Omental fat pad (tissue), 4 donors: ENCODE data around the gene MARK1. TPM values are rescaled to one million over a fixed set of nuclear protein-coding genes. Genes with fewer than 3 reads are reported as not detected.

Experiments
- ATAC-seq: fragments of 150-250 bp; one replicate; pipeline ENCODE4 v1.9.1; 2016; ENCODE audit warnings: mild to moderate bottlenecking, moderate library complexity; ENCODE audit not compliant: low FRiP score
- DNase-seq: peaks from one replicate; pipeline ENCODE4 v3.0.0-alpha.2; 2019; ENCODE audit warnings: low spot score
- small RNA-seq: library from RNA; depleted of rRNA; stranded (forward); fragments of <200 nt; gene quantifications from one replicate; pipeline ENCODE3, GENCODE V24; 2016
- total RNA-seq, 4 donors: library from RNA; depleted of rRNA; stranded (reverse); fragments of >200 nt; gene quantifications; one replicate each; pipeline ENCODE4 v1.1.0, GENCODE V29; 2016
- TF ChIP-seq, protein P1 (sequence below), 3 donors: fragments of 450-650 bp; IDR thresholded peaks; one replicate each; pipeline ENCODE4 v1.5.1; 2016 to 2017; ENCODE audit warnings: antibody characterized with exemption in 3 of 3, mild to moderate bottlenecking in 3 of 3, moderate library complexity in 2 of 3

Gene MARK1
- total RNA-seq, 4 donors from 2014 or later, result 7.7 to 24.4 (median 9.0) TPM

DNA sequence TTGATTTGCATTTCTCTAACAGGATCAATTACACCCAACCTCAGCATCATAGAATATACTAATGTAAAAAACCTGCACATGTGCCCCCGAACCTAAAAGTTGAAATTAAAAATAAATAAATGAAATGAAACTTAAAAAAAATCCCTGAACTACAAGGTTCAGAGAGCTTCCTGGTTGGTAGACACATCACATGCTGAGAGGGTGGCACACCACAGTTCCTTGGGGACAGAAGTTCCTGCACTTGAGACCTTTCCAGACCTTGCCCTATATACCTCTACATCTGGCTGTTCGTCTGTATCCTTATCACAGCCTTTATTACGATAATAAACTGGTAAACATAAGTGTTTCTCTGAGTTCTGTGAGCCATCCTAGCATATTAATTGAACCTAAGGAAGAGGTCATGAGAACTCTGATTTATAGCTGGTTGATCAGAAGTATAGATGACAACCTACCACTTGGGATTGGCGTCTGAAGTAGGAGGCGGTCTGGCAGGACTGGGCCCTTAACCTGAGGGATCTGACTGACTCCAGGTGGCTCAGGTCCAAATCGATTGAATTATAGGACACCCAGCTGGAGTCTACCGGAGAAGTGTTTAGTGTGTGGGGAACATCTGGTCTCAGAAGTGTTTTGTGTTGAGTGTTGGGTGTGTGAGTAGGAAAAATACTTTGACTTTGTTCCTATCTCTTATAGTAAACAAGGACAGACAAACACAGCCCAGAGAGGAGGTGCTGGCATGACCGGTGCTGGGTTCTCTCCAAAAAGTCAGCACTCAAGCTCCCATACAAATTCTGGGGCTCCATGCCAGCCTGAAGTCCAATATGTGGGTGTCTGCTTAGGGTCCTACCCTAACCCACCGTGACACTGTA, 181.2 kb downstream of the MARK1 start:
- DNase-seq, result no peak
- TF ChIP-seq, protein P1, sequence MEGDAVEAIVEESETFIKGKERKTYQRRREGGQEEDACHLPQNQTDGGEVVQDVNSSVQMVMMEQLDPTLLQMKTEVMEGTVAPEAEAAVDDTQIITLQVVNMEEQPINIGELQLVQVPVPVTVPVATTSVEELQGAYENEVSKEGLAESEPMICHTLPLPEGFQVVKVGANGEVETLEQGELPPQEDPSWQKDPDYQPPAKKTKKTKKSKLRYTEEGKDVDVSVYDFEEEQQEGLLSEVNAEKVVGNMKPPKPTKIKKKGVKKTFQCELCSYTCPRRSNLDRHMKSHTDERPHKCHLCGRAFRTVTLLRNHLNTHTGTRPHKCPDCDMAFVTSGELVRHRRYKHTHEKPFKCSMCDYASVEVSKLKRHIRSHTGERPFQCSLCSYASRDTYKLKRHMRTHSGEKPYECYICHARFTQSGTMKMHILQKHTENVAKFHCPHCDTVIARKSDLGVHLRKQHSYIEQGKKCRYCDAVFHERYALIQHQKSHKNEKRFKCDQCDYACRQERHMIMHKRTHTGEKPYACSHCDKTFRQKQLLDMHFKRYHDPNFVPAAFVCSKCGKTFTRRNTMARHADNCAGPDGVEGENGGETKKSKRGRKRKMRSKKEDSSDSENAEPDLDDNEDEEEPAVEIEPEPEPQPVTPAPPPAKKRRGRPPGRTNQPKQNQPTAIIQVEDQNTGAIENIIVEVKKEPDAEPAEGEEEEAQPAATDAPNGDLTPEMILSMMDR (IDR thresholded peaks at IDR 0.05), result no peak

DNA sequence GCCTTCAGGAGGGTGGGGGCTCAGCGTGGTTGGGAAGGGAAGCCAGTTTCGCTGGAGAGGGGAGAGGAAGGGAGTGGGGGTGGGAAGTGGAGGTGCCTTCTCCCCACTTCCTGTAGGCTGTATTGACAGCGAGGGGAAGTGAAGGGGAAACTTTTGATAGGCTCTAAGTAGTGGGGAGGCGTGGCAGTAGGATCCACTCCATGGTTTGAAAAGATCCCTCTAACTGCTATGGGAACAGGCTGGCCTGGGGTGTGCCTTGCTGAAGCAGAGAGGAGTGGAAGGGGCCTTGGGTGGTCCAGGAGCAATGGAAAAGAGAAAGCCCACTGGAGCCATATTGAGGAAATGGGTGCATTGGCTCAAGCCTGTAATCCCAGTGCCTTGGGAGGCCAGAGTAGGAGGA, 182.4 kb downstream of the MARK1 start:
- DNase-seq, result no peak
- TF ChIP-seq, protein P1 (IDR thresholded peaks at IDR 0.05), result no peak
- no peak for ATAC-seq

More for the DNA sequence above, 181.2 kb downstream of the MARK1 start:
- ATAC-seq, result no peak

DNA sequence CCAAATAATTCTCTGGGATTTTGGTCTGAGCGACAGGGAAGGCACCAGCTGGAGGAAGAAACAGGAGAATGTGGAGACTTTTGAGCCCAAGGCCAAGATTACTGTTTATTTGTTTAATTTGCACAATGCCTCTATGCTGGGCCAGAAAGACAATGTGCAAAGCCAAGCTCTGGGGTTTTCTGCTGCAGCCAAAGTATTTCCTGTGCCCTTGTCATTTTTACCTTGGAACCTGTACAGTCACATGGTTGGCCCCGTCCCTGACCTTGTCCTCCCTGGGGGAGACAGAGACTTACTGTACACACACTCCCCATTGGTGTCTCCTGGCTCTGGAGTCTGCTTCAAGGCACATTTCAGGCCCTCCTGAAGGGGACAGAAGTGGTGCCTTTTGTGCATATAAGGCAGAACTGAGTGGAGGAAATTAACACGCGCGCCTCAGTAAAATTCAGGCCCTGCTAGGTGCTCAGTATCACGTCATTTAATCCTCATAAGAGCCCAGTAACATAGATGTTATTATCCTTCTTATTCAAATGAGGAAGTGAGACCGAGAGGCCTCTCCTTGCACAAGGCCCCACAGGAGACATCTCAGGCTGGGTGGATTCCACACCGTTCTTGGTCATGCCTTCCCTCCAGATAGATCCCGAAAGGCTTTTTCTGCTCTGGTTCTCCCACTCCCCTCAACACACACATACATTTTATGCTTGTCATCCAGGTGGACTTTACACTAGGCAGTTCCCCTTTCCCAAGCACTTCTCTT, 183.3 kb downstream of the MARK1 start:
- ATAC-seq, result no peak
- DNase-seq, result no peak
- TF ChIP-seq, protein P1 (IDR thresholded peaks at IDR 0.05), result no peak

Small RNAs within 50 kb of the gene (small RNA-seq; reads per million reads assigned to genes)
- gene RN7SL464P, result not detected

Other genes with a start within 250 kb of the MARK1 start
- 10 to 100 TPM; 27.4 to 63.0 (median 38.9) TPM for gene C1orf115, start 162.2 kb downstream of the MARK1 start, total RNA-seq
- gene MTARC2, start 220.2 kb downstream of the MARK1 start, total RNA-seq, result 10 to 100 TPM; 15.7 to 31.6 (median 26.7) TPM